ENCODE data around the gene APOH.

DNA sequence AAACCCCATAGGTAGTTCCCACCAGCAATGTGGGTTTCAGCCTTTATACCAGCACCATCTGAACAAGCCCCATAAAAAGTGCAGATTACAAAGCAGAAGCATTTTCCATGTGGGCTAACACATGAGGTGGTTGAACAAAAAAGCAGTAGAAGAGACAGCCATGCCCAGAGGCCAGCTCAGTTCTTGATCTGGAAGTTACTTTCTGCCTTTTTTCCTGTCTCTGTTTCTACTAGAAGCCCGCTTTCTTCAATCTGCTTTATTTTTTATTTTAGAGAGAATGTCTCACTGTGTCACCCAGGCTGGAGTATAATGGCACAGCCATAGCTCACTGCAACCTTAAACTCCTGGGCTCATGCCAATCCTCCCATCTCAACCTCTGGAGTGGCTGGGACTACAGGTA, 31.5 kb upstream of the APOH start:
- TF ChIP-seq, protein P1, sequence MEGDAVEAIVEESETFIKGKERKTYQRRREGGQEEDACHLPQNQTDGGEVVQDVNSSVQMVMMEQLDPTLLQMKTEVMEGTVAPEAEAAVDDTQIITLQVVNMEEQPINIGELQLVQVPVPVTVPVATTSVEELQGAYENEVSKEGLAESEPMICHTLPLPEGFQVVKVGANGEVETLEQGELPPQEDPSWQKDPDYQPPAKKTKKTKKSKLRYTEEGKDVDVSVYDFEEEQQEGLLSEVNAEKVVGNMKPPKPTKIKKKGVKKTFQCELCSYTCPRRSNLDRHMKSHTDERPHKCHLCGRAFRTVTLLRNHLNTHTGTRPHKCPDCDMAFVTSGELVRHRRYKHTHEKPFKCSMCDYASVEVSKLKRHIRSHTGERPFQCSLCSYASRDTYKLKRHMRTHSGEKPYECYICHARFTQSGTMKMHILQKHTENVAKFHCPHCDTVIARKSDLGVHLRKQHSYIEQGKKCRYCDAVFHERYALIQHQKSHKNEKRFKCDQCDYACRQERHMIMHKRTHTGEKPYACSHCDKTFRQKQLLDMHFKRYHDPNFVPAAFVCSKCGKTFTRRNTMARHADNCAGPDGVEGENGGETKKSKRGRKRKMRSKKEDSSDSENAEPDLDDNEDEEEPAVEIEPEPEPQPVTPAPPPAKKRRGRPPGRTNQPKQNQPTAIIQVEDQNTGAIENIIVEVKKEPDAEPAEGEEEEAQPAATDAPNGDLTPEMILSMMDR (IDR thresholded peaks at IDR 0.05; ENCODE audit: low read depth, low read length): no peak
- TF ChIP-seq MYC (IDR thresholded peaks at IDR 0.05; ENCODE audit: low read depth, low read length) (no peak), POLR2A (IDR thresholded peaks at IDR 0.05; ENCODE audit: extremely low read depth, insufficient read length) (no peak)
- TF ChIP-seq, protein P2, sequence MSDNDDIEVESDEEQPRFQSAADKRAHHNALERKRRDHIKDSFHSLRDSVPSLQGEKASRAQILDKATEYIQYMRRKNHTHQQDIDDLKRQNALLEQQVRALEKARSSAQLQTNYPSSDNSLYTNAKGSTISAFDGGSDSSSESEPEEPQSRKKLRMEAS (IDR thresholded peaks at IDR 0.05; ENCODE audit: low read depth, low read length): no peak
